GM18858 (cell line): Measurements from ENCODE around the gene MLIP.
"Not testable (repeated sequence)": the region's sequence is repeated elsewhere in the genome, so short reads cannot be mapped to it uniquely, and the experiment has no call there.

Source experiments
- ATAC-seq: cut with Tn5 transposase; IDR thresholded peaks from one replicate; pipeline ENCODE4 v1.9.1; 2021; ENCODE audit not compliant: unreplicated experiment

The MLIP gene

GRCh38 chr6:54111341-54112045 lies at the start of gene MLIP:
TSS of gene MLIP (plus strand) at chr6:54111443. CDS start at chr6:54111480, 37 bp downstream.
- no peak for ATAC-seq

GRCh38 chr6:54063228-54063539 lies 48.1 kb upstream of the MLIP start:
- ATAC-seq, result no peak

GRCh38 chr6:54068694-54069093 lies 42.5 kb upstream of the MLIP start:
- no peak for ATAC-seq

- ATAC-seq, result no peak
Observed at GRCh38 chr6:54070025-54070424, 41.2 kb upstream of the MLIP start.

GRCh38 chr6:54071821-54072340 lies 39.4 kb upstream of the MLIP start:
- no peak for ATAC-seq

GRCh38 chr6:54072635-54073313 lies 38.5 kb upstream of the MLIP start:
- no peak for ATAC-seq

GRCh38 chr6:54073487-54073886 lies 37.8 kb upstream of the MLIP start:
- ATAC-seq, result no peak

- no peak for ATAC-seq
Observed at GRCh38 chr6:54074109-54074508, 37.1 kb upstream of the MLIP start.

- ATAC-seq, result no peak
Observed at GRCh38 chr6:54074578-54075195, 36.6 kb upstream of the MLIP start.

GRCh38 chr6:54076159-54076789 lies 35.0 kb upstream of the MLIP start:
- ATAC-seq, result no peak

- ATAC-seq, result not testable (repeated sequence)
Observed at GRCh38 chr6:54081499-54081898, 29.7 kb upstream of the MLIP start.

GRCh38 chr6:54083287-54083686 lies 28.0 kb upstream of the MLIP start:
- ATAC-seq, result no peak

GRCh38 chr6:54084231-54084630 lies 27.0 kb upstream of the MLIP start:
- no peak for ATAC-seq

- ATAC-seq, result no peak
Observed at GRCh38 chr6:54085047-54085446, 26.2 kb upstream of the MLIP start.

- no peak for ATAC-seq
Observed at GRCh38 chr6:54085541-54085940, 25.7 kb upstream of the MLIP start.

GRCh38 chr6:54086439-54086838 lies 24.8 kb upstream of the MLIP start:
- no peak for ATAC-seq

GRCh38 chr6:54087721-54088120 lies 23.5 kb upstream of the MLIP start:
- ATAC-seq, result no peak

- no peak for ATAC-seq
Observed at GRCh38 chr6:54093326-54093948, 17.8 kb upstream of the MLIP start.

- no peak for ATAC-seq
Observed at GRCh38 chr6:54094293-54094692, 16.9 kb upstream of the MLIP start.

- ATAC-seq, result no peak
Observed at GRCh38 chr6:54094786-54095185, 16.5 kb upstream of the MLIP start.

GRCh38 chr6:54095723-54096122 lies 15.5 kb upstream of the MLIP start:
- no peak for ATAC-seq
